OCI-LY3 (cell line): Measurements from ENCODE around the gene NAA60.

Experiments used
- H2AFZ ChIP-seq: fragments of 200-600, 300-600 bp; shearing (Covaris generic); 2 replicates; pipeline ENCODE4 v1.6.0; 2014; ENCODE audit warnings: antibody characterized with exemption, low read depth, low read length
- H3K27ac ChIP-seq: fragments of 200-600, 300-600 bp; sonication (generic); 2 replicates; pipeline ENCODE4 v1.5.1; 2014; ENCODE audit warnings: mild to moderate bottlenecking, low read length, moderate library complexity, mixed read lengths
- H3K27me3 ChIP-seq: fragments of 200-600, 300-600 bp; sonication (generic); 2 replicates; pipeline ENCODE4 v1.6.1; 2014; ENCODE audit warnings: low read depth, low read length, mixed read lengths
- H3K36me3 ChIP-seq: fragments of 200-600, 300-600 bp; sonication (generic); replicated peaks from 2 replicates; pipeline ENCODE3; 2014; ENCODE audit warnings: low read depth, low read length, mixed read lengths
- H3K4me1 ChIP-seq: fragments of 300-600, 200-600 bp; sonication (generic); 2 replicates; pipeline ENCODE4 v1.6.1; 2014; ENCODE audit warnings: low read length, mixed read lengths
- H3K4me2 ChIP-seq: fragments of 200-600, 300-600 bp; sonication (generic); 2 replicates; pipeline ENCODE4 v1.6.1; 2014; ENCODE audit warnings: low read length, mixed read lengths
- H3K4me3 ChIP-seq: fragments of 300-600, 200-600 bp; sonication (generic); 2 replicates; pipeline ENCODE4 v1.5.1; 2014; ENCODE audit warnings: antibody characterized with exemption, mild to moderate bottlenecking, low read length, moderate library complexity
- H3K79me2 ChIP-seq: fragments of 300-600, 200-600 bp; shearing (Covaris generic); 2 replicates; pipeline ENCODE4 v1.6.1; 2014; ENCODE audit warnings: mild to moderate bottlenecking, low read length, mixed read lengths
- H3K9ac ChIP-seq: fragments of 300-600, 200-600 bp; shearing (Covaris generic); 2 replicates; pipeline ENCODE4 v1.6.0; 2014; ENCODE audit warnings: mild to moderate bottlenecking, low read length, moderate library complexity
- H3K9me3 ChIP-seq: fragments of 200-600, 300-600 bp; shearing (Covaris generic); 2 replicates; pipeline ENCODE4 v1.6.1; 2014; ENCODE audit warnings: low read length, mixed read lengths; ENCODE audit not compliant: insufficient read depth
- H4K20me1 ChIP-seq: fragments of 200-600, 300-600 bp; sonication (generic); 2 replicates; pipeline ENCODE4 v1.6.1; 2016; ENCODE audit warnings: low read length, mixed read lengths; ENCODE audit not compliant: insufficient read depth
- CTCF ChIP-seq: fragments of 200-600, 300-600 bp; sonication (generic); IDR thresholded peaks from 2 replicates; pipeline ENCODE4 v1.5.1; 2014; ENCODE audit warnings: antibody characterized with exemption, low read length, low read depth
- EZH2phosphoT487 ChIP-seq: fragments of 200-600 bp; shearing (Covaris generic); IDR thresholded peaks from 2 replicates; pipeline ENCODE4 v1.6.1; 2018; ENCODE audit warnings: antibody characterized with exemption, mixed run types, low read depth

NAA60 gene

GRCh38 chr16:3484318-3485096 is 41.0 kb downstream of the NAA60 start:
- Histone ChIP-seq H3K36me3 (peaks cover 19% of the 10 kb centered on the region), H3K4me3 (no peak overlapping the region), H3K27me3 (no peaks in the 10 kb centered on the region), H3K79me2 (0 out of 2 replicates have a peak, but pooled peaks cover 1% of the 10 kb centered on the region), H3K4me2 (no peak overlapping the region), H3K9ac (no peak overlapping the region), H3K4me1 (no peaks in the 10 kb centered on the region), H3K27ac (no peak overlapping the region), H2AFZ (no peak overlapping the region), H4K20me1 (no peaks in the 10 kb centered on the region), H3K9me3 (no peaks in the 10 kb centered on the region)
- TF ChIP-seq EZH2phosphoT487 (no peak), CTCF (no peak)

- no peaks in the 10 kb centered on the region for H3K4me1 ChIP-seq
- no peak overlapping the region for H3K4me2 ChIP-seq
- H2AFZ ChIP-seq = no peak overlapping the region
- H3K9me3 ChIP-seq = no peaks in the 10 kb centered on the region
- no peak overlapping the region for H3K4me3 ChIP-seq
- no peak overlapping the region for H3K27ac ChIP-seq
- no peaks in the 10 kb centered on the region for H4K20me1 ChIP-seq
- H3K9ac ChIP-seq = no peak overlapping the region
- TF ChIP-seq CTCF (no peak), EZH2phosphoT487 (no peak)
- no peaks in the 10 kb centered on the region for H3K79me2 ChIP-seq
- H3K27me3 ChIP-seq = no peaks in the 10 kb centered on the region
- H3K36me3 ChIP-seq = peaks cover 19% of the 10 kb centered on the region
These were observed 41.7 kb downstream of the NAA60 start for GRCh38 chr16:3485097-3485745.

GRCh38 chr16:3485821-3486505 is 42.5 kb downstream of the NAA60 start:
- H3K9ac ChIP-seq = no peak overlapping the region
- TF ChIP-seq EZH2phosphoT487 (no peak), CTCF (no peak)
- H3K36me3 ChIP-seq = peaks cover 19% of the 10 kb centered on the region
- H4K20me1 ChIP-seq = no peaks in the 10 kb centered on the region
- H3K4me3 ChIP-seq = no peak overlapping the region
- H3K27me3 ChIP-seq = no peaks in the 10 kb centered on the region
- H3K79me2 ChIP-seq = no peaks in the 10 kb centered on the region
- H3K4me2 ChIP-seq = no peak overlapping the region
- no peaks in the 10 kb centered on the region for H3K4me1 ChIP-seq
- no peak overlapping the region for H2AFZ ChIP-seq
- H3K27ac ChIP-seq = no peak overlapping the region
- H3K9me3 ChIP-seq = no peaks in the 10 kb centered on the region

GRCh38 chr16:3486506-3487215 is 43.2 kb downstream of the NAA60 start:
- Histone ChIP-seq H3K4me3 (no peak overlapping the region), H3K27ac (no peak overlapping the region), H3K79me2 (no peaks in the 10 kb centered on the region), H3K4me2 (no peak overlapping the region), H4K20me1 (no peaks in the 10 kb centered on the region), H3K27me3 (no peaks in the 10 kb centered on the region), H3K9me3 (no peaks in the 10 kb centered on the region), H3K4me1 (no peaks in the 10 kb centered on the region), H3K36me3 (peaks cover 15% of the 10 kb centered on the region), H3K9ac (no peak overlapping the region), H2AFZ (no peak overlapping the region)
- no peak for TF ChIP-seq CTCF
- no peak for TF ChIP-seq EZH2phosphoT487
